SK-N-SH treated with all-trans-retinoic acid at 6 μM for 48 hours (cell line): ENCODE results near the gene KCNA1.

ENCODE experiments used
- CREB5 ChIP-seq: fragments of 250-450 bp; sonication (Bioruptor Pico); IDR thresholded peaks from 2 replicates; pipeline ENCODE4 v1.5.1; 2020; ENCODE audit warnings: low read depth, mild to moderate bottlenecking, moderate library complexity
- CSDC2 ChIP-seq: fragments of 250-450 bp; sonication (Bioruptor Pico); IDR thresholded peaks from 2 replicates; pipeline ENCODE4 v1.5.0; 2020; ENCODE audit warnings: mild to moderate bottlenecking, moderate library complexity
- ESRRG ChIP-seq: fragments of 250-450 bp; sonication (Bioruptor Pico); IDR thresholded peaks from 2 replicates; pipeline ENCODE4 v1.6.1; 2021; ENCODE audit warnings: mild to moderate bottlenecking
- ISL1 ChIP-seq: fragments of 250-450 bp; sonication (Bioruptor Pico); IDR thresholded peaks from 2 replicates; pipeline ENCODE4 v2.1.2; 2022; ENCODE audit warnings: mild to moderate bottlenecking, moderate library complexity
- PATZ1 ChIP-seq: fragments of 250-450 bp; sonication (Bioruptor Pico); IDR thresholded peaks from 2 replicates; pipeline ENCODE4 v1.8.0; 2020; ENCODE audit warnings: mild to moderate bottlenecking, moderate library complexity, borderline replicate concordance
- POU6F1 ChIP-seq: fragments of 250-450 bp; sonication (Bioruptor Pico); IDR thresholded peaks from 2 replicates; pipeline ENCODE4 v1.8.0; 2021; ENCODE audit warnings: low read depth, mild to moderate bottlenecking, moderate library complexity, borderline replicate concordance
- PPARA ChIP-seq: fragments of 250-450 bp; sonication (Bioruptor Pico); IDR thresholded peaks from 2 replicates; pipeline ENCODE4 v1.5.0; 2020; ENCODE audit warnings: mild to moderate bottlenecking, borderline replicate concordance
- TCF4 ChIP-seq: fragments of 250-450 bp; sonication (Bioruptor Pico); IDR thresholded peaks from 2 replicates; pipeline ENCODE4 v1.8.0; 2021; ENCODE audit warnings: mild to moderate bottlenecking, moderate library complexity, borderline replicate concordance
- ZFP3 ChIP-seq: fragments of 250-450 bp; sonication (Bioruptor Pico); IDR thresholded peaks from 2 replicates; pipeline ENCODE4 v1.5.0; 2020; ENCODE audit warnings: mild to moderate bottlenecking, moderate library complexity
- ZNF70 ChIP-seq: fragments of 450-650 bp; formaldehyde crosslinking; IDR thresholded peaks from 2 replicates; pipeline ENCODE4 v1.5.0; 2020; ENCODE audit warnings: mild to moderate bottlenecking, moderate library complexity
- TF ChIP-seq, protein P1 (sequence below): fragments of 250-450 bp; sonication (Bioruptor Pico); IDR thresholded peaks from 2 replicates; pipeline ENCODE4 v1.5.0; 2020; ENCODE audit warnings: mild to moderate bottlenecking, moderate library complexity
- TF ChIP-seq, protein P2 (sequence below): fragments of 250-450 bp; sonication (Bioruptor Pico); IDR thresholded peaks from 2 replicates; pipeline ENCODE4 v1.5.1; 2021; ENCODE audit warnings: mild to moderate bottlenecking, moderate library complexity

DNA sequence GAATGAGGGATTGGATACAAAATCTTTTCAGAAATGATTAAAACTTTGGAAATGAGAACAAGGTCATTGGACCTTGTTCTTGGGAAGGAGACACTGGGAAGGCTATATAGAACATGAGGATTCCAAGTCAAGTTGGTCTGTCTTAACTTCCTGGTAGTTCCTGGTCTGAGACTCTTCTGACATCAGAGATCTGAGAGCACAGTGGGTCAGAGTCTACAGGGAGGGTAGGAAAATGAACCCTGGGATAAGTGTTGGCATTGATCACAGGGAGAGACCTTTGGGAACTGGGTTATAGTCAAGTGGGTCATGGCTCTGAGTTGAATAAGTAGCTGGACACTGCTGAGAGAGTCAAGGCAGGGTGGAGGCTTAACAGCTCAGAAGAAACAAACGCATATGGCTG, 17.3 kb upstream of the KCNA1 start:
- TF ChIP-seq ISL1 (CRISPR knock-in tag) (no peak), ZFP3 (CRISPR knock-in tag) (no peak), TCF4 (CRISPR knock-in tag) (no peak), PATZ1 (CRISPR knock-in tag) (no peak), ESRRG (no peak), PPARA (CRISPR knock-in tag) (no peak), POU6F1 (CRISPR knock-in tag) (no peak), ZNF70 (no peak), CSDC2 (CRISPR knock-in tag) (no peak), CREB5 (no peak)
- TF ChIP-seq, protein P1, sequence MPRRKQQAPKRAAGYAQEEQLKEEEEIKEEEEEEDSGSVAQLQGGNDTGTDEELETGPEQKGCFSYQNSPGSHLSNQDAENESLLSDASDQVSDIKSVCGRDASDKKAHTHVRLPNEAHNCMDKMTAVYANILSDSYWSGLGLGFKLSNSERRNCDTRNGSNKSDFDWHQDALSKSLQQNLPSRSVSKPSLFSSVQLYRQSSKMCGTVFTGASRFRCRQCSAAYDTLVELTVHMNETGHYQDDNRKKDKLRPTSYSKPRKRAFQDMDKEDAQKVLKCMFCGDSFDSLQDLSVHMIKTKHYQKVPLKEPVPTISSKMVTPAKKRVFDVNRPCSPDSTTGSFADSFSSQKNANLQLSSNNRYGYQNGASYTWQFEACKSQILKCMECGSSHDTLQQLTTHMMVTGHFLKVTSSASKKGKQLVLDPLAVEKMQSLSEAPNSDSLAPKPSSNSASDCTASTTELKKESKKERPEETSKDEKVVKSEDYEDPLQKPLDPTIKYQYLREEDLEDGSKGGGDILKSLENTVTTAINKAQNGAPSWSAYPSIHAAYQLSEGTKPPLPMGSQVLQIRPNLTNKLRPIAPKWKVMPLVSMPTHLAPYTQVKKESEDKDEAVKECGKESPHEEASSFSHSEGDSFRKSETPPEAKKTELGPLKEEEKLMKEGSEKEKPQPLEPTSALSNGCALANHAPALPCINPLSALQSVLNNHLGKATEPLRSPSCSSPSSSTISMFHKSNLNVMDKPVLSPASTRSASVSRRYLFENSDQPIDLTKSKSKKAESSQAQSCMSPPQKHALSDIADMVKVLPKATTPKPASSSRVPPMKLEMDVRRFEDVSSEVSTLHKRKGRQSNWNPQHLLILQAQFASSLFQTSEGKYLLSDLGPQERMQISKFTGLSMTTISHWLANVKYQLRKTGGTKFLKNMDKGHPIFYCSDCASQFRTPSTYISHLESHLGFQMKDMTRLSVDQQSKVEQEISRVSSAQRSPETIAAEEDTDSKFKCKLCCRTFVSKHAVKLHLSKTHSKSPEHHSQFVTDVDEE (CRISPR knock-in tag), result no peak
- TF ChIP-seq, protein P2, sequence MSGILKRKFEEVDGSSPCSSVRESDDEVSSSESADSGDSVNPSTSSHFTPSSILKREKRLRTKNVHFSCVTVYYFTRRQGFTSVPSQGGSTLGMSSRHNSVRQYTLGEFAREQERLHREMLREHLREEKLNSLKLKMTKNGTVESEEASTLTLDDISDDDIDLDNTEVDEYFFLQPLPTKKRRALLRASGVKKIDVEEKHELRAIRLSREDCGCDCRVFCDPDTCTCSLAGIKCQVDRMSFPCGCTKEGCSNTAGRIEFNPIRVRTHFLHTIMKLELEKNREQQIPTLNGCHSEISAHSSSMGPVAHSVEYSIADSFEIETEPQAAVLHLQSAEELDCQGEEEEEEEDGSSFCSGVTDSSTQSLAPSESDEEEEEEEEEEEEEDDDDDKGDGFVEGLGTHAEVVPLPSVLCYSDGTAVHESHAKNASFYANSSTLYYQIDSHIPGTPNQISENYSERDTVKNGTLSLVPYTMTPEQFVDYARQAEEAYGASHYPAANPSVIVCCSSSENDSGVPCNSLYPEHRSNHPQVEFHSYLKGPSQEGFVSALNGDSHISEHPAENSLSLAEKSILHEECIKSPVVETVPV (CRISPR knock-in tag), result no peak
